H1 (cell line): ENCODE measurements around the gene MMP24. TPM values are rescaled to one million over a fixed set of nuclear protein-coding genes. Genes with fewer than 3 reads are reported as not detected.

Experiments
- CTCF ChIA-PET: fragments of 300-600 bp; sonication (Branson Sonifier 250); formaldehyde crosslinking; loops from one replicate; lab custom pipeline; 2021; ENCODE audit not compliant: partially characterized antibody; lab: Charles Lee
- POLR2A ChIA-PET: fragments of 300-600 bp; sonication (Branson Sonifier 250); formaldehyde crosslinking; loops from one replicate; lab custom pipeline; 2021; ENCODE audit warnings: inconsistent platforms; ENCODE audit not compliant: partially characterized antibody; lab: Charles Lee
- DNase-seq, 2 experiments: peaks; one replicate each; pipeline versions ENCODE4 v3.0.0 to v3.0.0-alpha.2; 2010 to 2022; ENCODE audit warnings: low spot score in 2 of 2, low read depth in 1 of 2, mixed read lengths in 1 of 2
- FAIRE-seq: peaks from 2 replicates; lab custom pipeline; 2011; peaks lifted over from hg19 to GRCh38; lab: Jason Lieb, UNC
- H2AFZ ChIP-seq: 2 replicates; pipeline ENCODE4 v1.8.1; 2012; ENCODE audit warnings: low read length, inconsistent platforms
- H2AK5ac ChIP-seq: 2 replicates; pipeline ENCODE4 v1.6.1; 2013; ENCODE audit warnings: low read depth, low read length
- H2BK120ac ChIP-seq: replicated peaks from 2 replicates; pipeline ENCODE3; 2013; ENCODE audit warnings: low read depth, low read length, inconsistent platforms
- H2BK12ac ChIP-seq: 2 replicates; pipeline ENCODE4 v1.6.1; 2013; ENCODE audit warnings: low read depth, low read length
- H2BK15ac ChIP-seq: 2 replicates; pipeline ENCODE4 v1.6.1; 2013; ENCODE audit warnings: low read length
- H2BK20ac ChIP-seq: 2 replicates; pipeline ENCODE4 v1.6.1; 2013; ENCODE audit warnings: low read length
- H2BK5ac ChIP-seq: 2 replicates; pipeline ENCODE4 v1.6.1; 2013; ENCODE audit warnings: low read depth, low read length
- H3K14ac ChIP-seq: 2 replicates; pipeline ENCODE4 v1.6.1; 2013; ENCODE audit warnings: inconsistent platforms; ENCODE audit not compliant: insufficient read length
- H3K18ac ChIP-seq: 2 replicates; pipeline ENCODE4 v1.6.1; 2013; ENCODE audit warnings: low read length; ENCODE audit errors: extremely low read depth
- H3K23ac ChIP-seq: 2 replicates; pipeline ENCODE4 v1.6.1; 2013; ENCODE audit warnings: inconsistent platforms; ENCODE audit not compliant: insufficient read length
- H3K23me2 ChIP-seq: 2 replicates; pipeline ENCODE4 v1.6.1; 2013; ENCODE audit warnings: low read depth, low read length
- H3K27ac ChIP-seq: 2 replicates; pipeline ENCODE4 v1.6.1; 2011; ENCODE audit warnings: low read depth, low read length, inconsistent platforms
- H3K27me3 ChIP-seq, 4 experiments: replicated peaks in 1 of 4; 1 replicate in 1 of 4; 2 replicates in 3 of 4; pipeline versions ENCODE4 v1.6.1 to v1.8.1; 2011 to 2013; ENCODE audit warnings: low read length in 3 of 4, mild to moderate bottlenecking in 3 of 4, inconsistent platforms in 2 of 4, mixed read lengths in 2 of 4, moderate library complexity in 1 of 4; ENCODE audit not compliant: control insufficient read depth in 3 of 4, insufficient read depth in 3 of 4; ENCODE audit errors: extremely low read depth in 1 of 4
- H3K36me3 ChIP-seq, 4 experiments: 2 replicates each; pipeline versions ENCODE4 v1.6.1 to v1.8.1; 2011 to 2013; ENCODE audit warnings: mild to moderate bottlenecking in 4 of 4, low read length in 3 of 4, moderate library complexity in 2 of 4, control low read depth in 1 of 4, inconsistent platforms in 1 of 4; ENCODE audit not compliant: insufficient read depth in 4 of 4, control insufficient read depth in 2 of 4
- H3K4ac ChIP-seq: replicated peaks from 2 replicates; pipeline ENCODE3; 2013; ENCODE audit warnings: low read length, low read depth, mixed read lengths, inconsistent platforms; ENCODE audit not compliant: insufficient read length
- H3K4me1 ChIP-seq, 4 experiments: replicated peaks in 1 of 4; 1 replicate in 1 of 4; 2 replicates in 3 of 4; pipeline versions ENCODE4 v1.6.1 to v1.8.1; 2011 to 2013; ENCODE audit warnings: low read length in 3 of 4, inconsistent platforms in 2 of 4, mixed read lengths in 1 of 4; ENCODE audit not compliant: insufficient read depth in 4 of 4, control insufficient read depth in 3 of 4
- H3K4me2 ChIP-seq, 2 experiments: 2 replicates each; pipeline versions ENCODE4 v1.6.1 to v1.8.1; 2011 to 2013; ENCODE audit warnings: low read depth in 2 of 2, low read length in 2 of 2, control low read depth in 1 of 2, inconsistent platforms in 1 of 2, mild to moderate bottlenecking in 1 of 2; ENCODE audit not compliant: insufficient read depth in 1 of 2
- H3K4me3 ChIP-seq, 4 experiments: fragments of 200-600, 300-600 bp in 1 of 4; sonication (generic), shearing (Covaris generic), sonication (Bioruptor Twin) in 1 of 4; 2 replicates each; pipeline versions ENCODE4 v1.5.1 to v1.8.1; 2011 to 2016; ENCODE audit warnings: low read length in 4 of 4, low read depth in 3 of 4, control low read depth in 2 of 4, inconsistent platforms in 2 of 4, mild to moderate bottlenecking in 2 of 4, mixed read lengths in 1 of 4, moderate library complexity in 1 of 4; ENCODE audit not compliant: insufficient read depth in 2 of 4; ENCODE audit errors: extremely low read depth in 1 of 4
- H3K56ac ChIP-seq: replicated peaks from 2 replicates; pipeline ENCODE3; 2013; ENCODE audit warnings: low read depth, mild to moderate bottlenecking, mixed read lengths, low read length, inconsistent platforms; ENCODE audit not compliant: insufficient read length
- H3K79me1 ChIP-seq: 2 replicates; pipeline ENCODE4 v1.6.1; 2013; ENCODE audit warnings: low read depth, low read length, control low read depth
- H3K79me2 ChIP-seq, 2 experiments: 2 replicates each; pipeline versions ENCODE4 v1.6.1 to v1.8.1; 2012 to 2013; ENCODE audit warnings: low read length in 2 of 2, mild to moderate bottlenecking in 2 of 2, inconsistent platforms in 1 of 2; ENCODE audit not compliant: insufficient read depth in 2 of 2, control insufficient read depth in 1 of 2
- H3K9ac ChIP-seq, 4 experiments: replicated peaks in 1 of 4; 1 replicate in 1 of 4; 2 replicates in 3 of 4; pipeline versions ENCODE4 v1.6.1 to v1.8.1; 2011 to 2013; ENCODE audit warnings: low read depth in 3 of 4, low read length in 3 of 4, control low read depth in 2 of 4, mild to moderate bottlenecking in 2 of 4, moderate library complexity in 2 of 4, inconsistent platforms in 1 of 4; ENCODE audit errors: extremely low read depth in 1 of 4
- H3K9me3 ChIP-seq, 2 experiments: 2 replicates each; pipeline versions ENCODE4 v1.6.1 to v1.8.1; 2012 to 2013; ENCODE audit warnings: mild to moderate bottlenecking in 2 of 2, moderate library complexity in 2 of 2, control low read depth in 1 of 2, inconsistent platforms in 1 of 2, low read depth in 1 of 2, low read length in 1 of 2, mixed read lengths in 1 of 2; ENCODE audit not compliant: insufficient read depth in 2 of 2
- H4K20me1 ChIP-seq, 2 experiments: replicated peaks in 1 of 2; 2 replicates each; pipeline versions ENCODE3 to v1.8.1; 2011 to 2013; ENCODE audit warnings: inconsistent platforms in 2 of 2, low read length in 2 of 2, mild to moderate bottlenecking in 1 of 2; ENCODE audit not compliant: insufficient read depth in 2 of 2, control insufficient read depth in 1 of 2
- H4K5ac ChIP-seq: 2 replicates; pipeline ENCODE4 v1.6.1; 2013; ENCODE audit warnings: low read length, low read depth, mixed read lengths, inconsistent platforms; ENCODE audit not compliant: insufficient read length
- H4K8ac ChIP-seq: 2 replicates; pipeline ENCODE4 v1.8.0; 2013; ENCODE audit warnings: mild to moderate bottlenecking, moderate library complexity, low read length, inconsistent platforms; ENCODE audit not compliant: insufficient read depth; ENCODE audit errors: extremely low read depth
- H4K91ac ChIP-seq: replicated peaks from 2 replicates; pipeline ENCODE3; 2013; ENCODE audit warnings: low read length, mixed read lengths, inconsistent platforms; ENCODE audit not compliant: insufficient read length
- ATF3 ChIP-seq: IDR thresholded peaks from 2 replicates; pipeline ENCODE4 v1.6.1; 2011; ENCODE audit warnings: low read depth, mild to moderate bottlenecking, low read length; ENCODE audit not compliant: insufficient read depth
- HDAC2 ChIP-seq, 2 experiments: fragments of 300-600 bp in 1 of 2; sonication (generic) in 1 of 2; IDR thresholded peaks; 2 replicates each; pipeline ENCODE4 v1.6.1; 2011 to 2012; ENCODE audit warnings: low read depth in 2 of 2, low read length in 2 of 2, mild to moderate bottlenecking in 2 of 2, moderate library complexity in 2 of 2, borderline replicate concordance in 1 of 2, inconsistent platforms in 1 of 2
- POU5F1 ChIP-seq: IDR thresholded peaks from 2 replicates; pipeline ENCODE4 v1.6.1; 2011; ENCODE audit warnings: low read depth, mild to moderate bottlenecking, low read length, moderate library complexity
- WGBS, 2 experiments: shearing (Covaris generic) in 1 of 2; methylation state at CpG; one replicate each; pipeline versions ENCODE4 v1.1.6 to v1.1.7; 2013 to 2015; ENCODE audit warnings: low lambda C conversion rate in 2 of 2, mixed read lengths in 2 of 2, inconsistent platforms in 1 of 2, low coverage in 1 of 2, missing lambda C conversion rate in 1 of 2; ENCODE audit not compliant: insufficient replicate concordance in 2 of 2, insufficient coverage in 1 of 2, insufficient read length in 1 of 2; ENCODE audit errors: extremely low coverage in 1 of 2, missing lambda C conversion rate in 1 of 2; 5-methylcytosine and 5-hydroxymethylcytosine counted together
- polyA plus RNA-seq, 7 experiments: library from polyadenylated mRNA; depleted of rRNA in 3 of 7; stranded (reverse) in 5 of 7; unstranded in 2 of 7; fragments of >200 nt in 5 of 7; fragments of 200-250 nt in 2 of 7; gene quantifications; 1 replicate in 5 of 7; 2 replicates in 1 of 7; 4 replicates in 1 of 7; pipeline versions ENCODE4 v1.2.1 to v1.2.3, GENCODE V29; 2011 to 2013; ENCODE audit warnings: missing spikeins in 2 of 7, mixed read lengths in 2 of 7
- total RNA-seq: library from RNA; stranded (reverse); fragmentation: NEBNext Ultra II Directional; extraction: Animal tissue kit (Norgen Biotek cat#: 25700); gene quantifications from 2 replicates; pipeline ENCODE4 v1.2.1, GENCODE V29; 2021

The MMP24 gene
- total and polyA plus RNA-seq, 2 of the 8 experiments (the other 6 are each of a cell fraction or from before 2014, with no cell fraction given) = 18.8 to 21.4 TPM

- no peak for DNase-seq
- no peak overlapping the region for H3K4me2 ChIP-seq
- POLR2A ChIA-PET = interaction anchor here (0.6 to 1.1 kb wide), 2 partner anchors 52 to 140 kb away, joined by 3 read pairs; partner anchors contain the start of gene CEP250
Observed at GRCh38 chr20:35314816-35315631, 88.5 kb downstream of the MMP24 start.

More at GRCh38 chr20:35314816-35315631, 88.5 kb downstream of the MMP24 start:
- no peak overlapping the region for H2BK15ac ChIP-seq
- no peak overlapping the region for H2AFZ ChIP-seq
- no peak overlapping the region for H4K91ac ChIP-seq
- no peak overlapping the region for H3K4me3 ChIP-seq
- H4K20me1 ChIP-seq = peaks cover 0 to 1% of the 10 kb centered on the region in 2 experiments
- no peak overlapping the region for H3K27ac ChIP-seq
- H4K5ac ChIP-seq = no peak overlapping the region
- H3K23ac ChIP-seq = no peak overlapping the region
- H4K8ac ChIP-seq = no peak overlapping the region
- no peak for FAIRE-seq
- no peak overlapping the region for H2BK12ac ChIP-seq
- H3K9ac ChIP-seq = no peak overlapping the region
- no peak overlapping the region for H3K56ac ChIP-seq
- H3K79me1 ChIP-seq = no peaks in the 10 kb centered on the region; the same call in 1 of the 2 replicates
- H3K18ac ChIP-seq = no peak overlapping the region
- H3K23me2 ChIP-seq = no peaks in the 10 kb centered on the region
- no peak overlapping the region for H2BK20ac ChIP-seq
- CTCF ChIA-PET = interaction anchor here (1.3 to 3.2 kb wide), 2 partner anchors 11 to 15 kb away, joined by 4 to 13 read pairs; no protein-coding TSS in a partner anchor
- no peak overlapping the region for H2BK120ac ChIP-seq
- no peaks in the 10 kb centered on the region for H3K27me3 ChIP-seq
- H2AK5ac ChIP-seq = no peak overlapping the region
- H3K4me1 ChIP-seq = peaks cover 0 to 8% (median 6%) of the 10 kb centered on the region in 4 experiments; a peak in 4 of 7 replicates
- TF ChIP-seq ATF3 = no peak
- TF ChIP-seq POU5F1 = no peak
- no peak for TF ChIP-seq HDAC2 (IDR thresholded peaks at IDR 0.05; ENCODE audit: borderline replicate concordance in 1 of 2, low read depth in 2 of 2, low read length in 2 of 2)
- H3K4ac ChIP-seq = no peak overlapping the region
- no peaks in the 10 kb centered on the region for H3K79me2 ChIP-seq
- no peak overlapping the region for H3K14ac ChIP-seq
- no peaks in the 10 kb centered on the region for H3K9me3 ChIP-seq
- WGBS, 2 experiments = 81% methylated on average over 3 of the region's 3 CpGs; no CpG with 5 or more reads in 1 of the 2 experiments
- H3K36me3 ChIP-seq = peaks cover 0 to 4% (median 0%) of the 10 kb centered on the region in 4 experiments; a peak in 1 of 8 replicates
- no peak overlapping the region for H2BK5ac ChIP-seq
